Gastroesophageal sphincter (tissue), 4 donors: ENCODE results near the gene PRKN. TPM values are rescaled to one million over a fixed set of nuclear protein-coding genes. Genes with fewer than 3 reads are reported as not detected.

ENCODE experiments used
- ATAC-seq: fragments of 150-250 bp; one replicate; pipeline ENCODE4 v1.9.1; 2016; ENCODE audit warnings: mild to moderate bottlenecking, moderate library complexity
- H3K27ac ChIP-seq, 4 donors: fragments of 200-600 bp; sonication (generic) in 3 of 4; 1 replicate in 3 of 4; 2 replicates in 1 of 4; pipeline ENCODE4 v1.5.1; 2016 to 2019
- H3K27me3 ChIP-seq: fragments of 200-600 bp; sonication (generic); one replicate; pipeline ENCODE4 v1.5.1; 2019
- H3K36me3 ChIP-seq, 2 donors: fragments of 200-600 bp; sonication (generic); one replicate each; pipeline ENCODE4 v1.5.1; 2019; ENCODE audit warnings: control low read depth in 1 of 2
- H3K4me1 ChIP-seq, 3 donors: fragments of 200-600 bp; sonication (generic); 1 replicate in 2 of 3; 2 replicates in 1 of 3; pipeline ENCODE4 v1.5.1; 2016 to 2019; ENCODE audit warnings: control low read depth in 2 of 3
- H3K4me3 ChIP-seq, 2 donors: fragments of 200-600 bp; sonication (generic); one replicate each; pipeline ENCODE4 v1.5.1; 2019; ENCODE audit warnings: mild to moderate bottlenecking in 1 of 2, moderate library complexity in 1 of 2
- H3K9me3 ChIP-seq, 3 donors: fragments of 200-600 bp; sonication (generic); one replicate each; pipeline ENCODE4 v1.5.1; 2017 to 2019; ENCODE audit warnings: control low read depth in 2 of 3
- EP300 ChIP-seq: sonication (generic); formaldehyde crosslinking; IDR thresholded peaks from one replicate; pipeline ENCODE4 v1.6.1; 2017; ENCODE audit warnings: antibody characterized with exemption, mild to moderate bottlenecking
- POLR2A ChIP-seq, 2 donors: fragments of 450-650 bp; IDR thresholded peaks; one replicate each; pipeline ENCODE4 v1.6.1; 2017; ENCODE audit warnings: antibody characterized with exemption in 2 of 2, mild to moderate bottlenecking in 2 of 2, moderate library complexity in 1 of 2
- POLR2AphosphoS5 ChIP-seq: sonication (generic); formaldehyde crosslinking; IDR thresholded peaks from one replicate; pipeline ENCODE4 v1.6.1; 2017; ENCODE audit warnings: antibody characterized with exemption
- WGBS, 2 donors: methylation state at CpG; one replicate each; pipeline ENCODE4 v1.1.5; 2018; ENCODE audit warnings: low coverage in 1 of 2; 5-methylcytosine and 5-hydroxymethylcytosine counted together
- total RNA-seq, 4 donors: library from RNA; depleted of rRNA; stranded (reverse); fragments of >200 nt; gene quantifications; one replicate each; pipeline ENCODE4 v1.1.0, GENCODE V29; 2016
- TF ChIP-seq, protein P1 (sequence below), 4 experiments: fragments of 200-600 bp in 2 of 4; fragments of 450-650 bp in 2 of 4; sonication (generic) in 1 of 4; IDR thresholded peaks; one replicate each; pipeline ENCODE4 v1.5.1; 2017 to 2019; ENCODE audit warnings: antibody characterized with exemption in 4 of 4, mild to moderate bottlenecking in 2 of 4, moderate library complexity in 2 of 4

PRKN gene
- total RNA-seq, 4 donors from 2014 or later: 8.4 to 58.6 (median 25.8) TPM

DNA sequence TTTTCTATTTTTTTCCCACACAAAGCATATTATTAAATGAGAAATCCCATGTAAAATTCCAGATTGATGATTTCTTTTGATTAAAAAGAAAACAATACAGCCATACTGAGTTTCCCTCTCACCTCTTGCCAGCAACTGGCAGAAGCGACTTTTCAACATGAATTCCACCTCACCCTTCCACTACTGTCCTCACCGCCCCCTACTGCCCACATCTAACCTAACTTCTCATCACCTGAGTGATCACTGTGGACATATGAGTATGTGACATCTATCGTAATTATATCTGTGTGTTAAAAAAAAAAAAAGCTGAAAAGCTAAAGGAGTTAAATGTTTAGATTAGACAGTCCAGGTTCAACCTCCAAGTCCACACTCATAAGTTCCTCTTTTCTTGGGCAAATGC is 528.6 kb downstream of the PRKN start:
- Histone ChIP-seq H3K36me3 (no peaks in the 10 kb centered on the region), H3K27ac (no peak overlapping the region), H3K4me3 (no peak overlapping the region), H3K4me1 (peaks cover 0 to 17% (median 0%) of the 10 kb centered on the region in 3 donors), H3K27me3 (no peaks in the 10 kb centered on the region), H3K9me3 (no peaks in the 10 kb centered on the region)
- WGBS, 2 donors: 85 to 100% methylated on average over 1 to 3 of the region's 3 CpGs
- TF ChIP-seq EP300 (no peak), POLR2AphosphoS5 (no peak), POLR2A (IDR thresholded peaks at IDR 0.05) (no peak)
- TF ChIP-seq, protein P1, sequence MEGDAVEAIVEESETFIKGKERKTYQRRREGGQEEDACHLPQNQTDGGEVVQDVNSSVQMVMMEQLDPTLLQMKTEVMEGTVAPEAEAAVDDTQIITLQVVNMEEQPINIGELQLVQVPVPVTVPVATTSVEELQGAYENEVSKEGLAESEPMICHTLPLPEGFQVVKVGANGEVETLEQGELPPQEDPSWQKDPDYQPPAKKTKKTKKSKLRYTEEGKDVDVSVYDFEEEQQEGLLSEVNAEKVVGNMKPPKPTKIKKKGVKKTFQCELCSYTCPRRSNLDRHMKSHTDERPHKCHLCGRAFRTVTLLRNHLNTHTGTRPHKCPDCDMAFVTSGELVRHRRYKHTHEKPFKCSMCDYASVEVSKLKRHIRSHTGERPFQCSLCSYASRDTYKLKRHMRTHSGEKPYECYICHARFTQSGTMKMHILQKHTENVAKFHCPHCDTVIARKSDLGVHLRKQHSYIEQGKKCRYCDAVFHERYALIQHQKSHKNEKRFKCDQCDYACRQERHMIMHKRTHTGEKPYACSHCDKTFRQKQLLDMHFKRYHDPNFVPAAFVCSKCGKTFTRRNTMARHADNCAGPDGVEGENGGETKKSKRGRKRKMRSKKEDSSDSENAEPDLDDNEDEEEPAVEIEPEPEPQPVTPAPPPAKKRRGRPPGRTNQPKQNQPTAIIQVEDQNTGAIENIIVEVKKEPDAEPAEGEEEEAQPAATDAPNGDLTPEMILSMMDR (IDR thresholded peaks at IDR 0.05): no peak
- ATAC-seq: no peak

DNA sequence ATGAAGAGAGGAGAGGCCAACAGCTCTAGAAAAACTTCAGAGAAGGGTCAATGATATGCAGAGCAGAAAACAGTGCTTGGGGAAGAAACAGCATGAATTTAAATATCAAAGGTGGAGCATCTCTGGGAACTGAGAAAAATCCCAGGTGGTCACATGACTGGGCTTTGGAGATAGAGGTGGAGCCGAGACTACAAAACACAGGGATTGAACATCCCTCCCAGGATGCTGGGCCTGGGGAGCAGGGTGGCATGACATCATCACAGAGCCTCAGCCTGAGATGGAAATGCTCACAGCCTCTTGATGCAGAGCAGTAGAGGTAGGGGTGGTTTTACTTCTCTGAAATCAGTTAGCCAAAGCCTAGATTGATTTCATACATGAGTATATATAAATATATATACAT is 529.5 kb downstream of the PRKN start:
- 100% methylated on average over 1 of the region's 1 CpG; no CpG with 5 or more reads in 1 of the 2 donors for whole genome bisulfite sequencing, 2 donors
- H3K27ac ChIP-seq: no peak overlapping the region
- TF ChIP-seq, protein P1 (IDR thresholded peaks at IDR 0.05): no peak
- no peak for TF ChIP-seq POLR2AphosphoS5
- no peak for TF ChIP-seq POLR2A (IDR thresholded peaks at IDR 0.05)
- TF ChIP-seq EP300: no peak

DNA sequence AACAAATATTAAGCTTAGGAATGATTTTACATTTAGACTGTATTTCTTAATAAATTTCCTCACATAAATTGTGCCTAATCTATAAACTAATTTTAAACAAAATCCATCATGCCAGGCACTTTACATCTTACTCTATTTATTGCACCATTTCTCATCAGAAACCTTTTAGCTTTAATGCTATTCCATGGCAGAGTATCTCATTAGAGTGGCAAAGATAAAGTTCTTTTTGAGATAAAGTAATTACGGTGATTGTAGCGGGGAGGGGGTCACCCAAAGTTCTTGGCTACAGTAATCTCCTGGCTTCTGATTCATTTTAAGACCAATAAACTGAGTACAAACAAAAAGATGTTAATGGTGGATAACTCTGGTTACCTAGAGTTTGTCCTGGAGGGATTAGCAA is 532.1 kb downstream of the PRKN start:
- WGBS, 2 donors: 78 to 92% methylated on average over 2 of the region's 2 CpGs
- no peak for TF ChIP-seq POLR2A (IDR thresholded peaks at IDR 0.05)
- no peak for ATAC-seq
- Histone ChIP-seq H3K4me3 (no peak overlapping the region), H3K36me3 (no peaks in the 10 kb centered on the region), H3K27me3 (no peaks in the 10 kb centered on the region), H3K27ac (no peak overlapping the region), H3K4me1 (peaks cover 0 to under 1% (median 0%) of the 10 kb centered on the region in 3 donors), H3K9me3 (no peaks in the 10 kb centered on the region)

More for the DNA sequence above, 529.5 kb downstream of the PRKN start:
- H3K9me3 ChIP-seq: no peaks in the 10 kb centered on the region
- ATAC-seq: no peak
- no peaks in the 10 kb centered on the region for H3K27me3 ChIP-seq
- H3K4me3 ChIP-seq: no peak overlapping the region
- peaks cover 0 to 14% (median 0%) of the 10 kb centered on the region in 3 donors for H3K4me1 ChIP-seq
- no peaks in the 10 kb centered on the region for H3K36me3 ChIP-seq

DNA sequence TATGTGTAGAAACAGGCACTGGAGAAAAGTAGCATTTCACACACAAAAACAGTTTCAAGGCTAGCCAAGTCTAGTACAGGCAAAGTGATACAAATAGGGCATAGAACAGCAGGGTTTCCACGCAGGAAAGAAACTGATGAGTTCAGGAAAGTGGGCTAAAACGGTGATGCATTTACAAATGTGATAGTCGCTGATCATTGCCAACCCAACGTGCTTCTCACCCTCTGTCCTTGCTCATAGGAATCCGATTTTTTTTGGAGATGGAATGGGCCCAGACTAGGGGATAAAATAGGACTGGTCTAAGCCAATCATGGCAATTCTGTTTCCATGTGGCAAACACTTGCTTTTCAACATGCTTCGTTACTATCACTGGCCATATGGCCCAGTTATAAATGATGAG is 536.6 kb downstream of the PRKN start:
- ATAC-seq: no peak
- Histone ChIP-seq H3K4me3 (no peak overlapping the region), H3K27ac (no peak overlapping the region), H3K4me1 (peaks cover 0 to 7% (median 0%) of the 10 kb centered on the region in 3 donors), H3K36me3 (no peaks in the 10 kb centered on the region), H3K9me3 (no peaks in the 10 kb centered on the region), H3K27me3 (no peaks in the 10 kb centered on the region)
- 95 to 100% methylated on average over 2 to 6 of the region's 6 CpGs for WGBS, 2 donors
- no peak for TF ChIP-seq POLR2AphosphoS5
- no peak for TF ChIP-seq EP300
- TF ChIP-seq POLR2A (IDR thresholded peaks at IDR 0.05): no peak

DNA sequence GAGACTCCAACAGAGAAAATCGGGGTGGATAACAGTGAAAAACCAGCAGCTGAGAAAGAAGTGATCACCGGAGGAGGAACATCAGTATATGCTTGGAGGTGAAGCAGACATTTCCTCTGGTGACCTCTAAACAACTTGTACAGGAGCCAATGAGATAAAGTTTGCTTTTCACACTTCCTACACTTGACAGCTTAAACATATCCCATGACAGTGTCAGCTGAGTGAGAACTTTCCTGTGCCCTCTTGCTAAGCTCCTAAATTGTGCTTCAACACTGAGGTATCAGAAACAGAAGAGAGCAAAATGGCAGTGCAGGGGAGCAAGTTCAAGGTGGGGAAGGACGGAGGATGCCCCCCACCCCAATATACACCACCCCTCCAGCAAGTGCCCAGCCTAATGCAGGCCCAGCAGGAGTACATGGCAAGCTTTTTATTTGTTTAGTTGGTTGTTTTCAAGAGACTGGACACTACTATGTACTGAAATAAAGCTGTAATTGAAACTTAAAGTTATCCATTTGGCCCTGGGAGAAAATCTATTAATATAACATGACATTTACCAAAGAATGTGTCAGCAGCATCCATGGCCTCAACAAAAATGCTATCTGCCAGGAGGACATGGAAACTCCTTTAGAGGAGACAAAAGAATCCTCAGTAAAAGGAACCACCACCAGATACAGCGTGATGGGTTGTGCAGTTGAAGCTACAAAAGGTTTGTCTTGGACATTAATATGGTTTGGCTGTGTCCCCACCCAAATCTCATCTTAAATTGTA is 540.2 kb downstream of the PRKN start:
- ATAC-seq: no peak
- no peak overlapping the region for H3K4me3 ChIP-seq
- H3K36me3 ChIP-seq: no peaks in the 10 kb centered on the region
- H3K9me3 ChIP-seq: no peaks in the 10 kb centered on the region
- no peaks in the 10 kb centered on the region for H3K27me3 ChIP-seq
- peaks cover 0 to 7% (median 0%) of the 10 kb centered on the region in 3 donors for H3K4me1 ChIP-seq
- no peak for TF ChIP-seq POLR2A (IDR thresholded peaks at IDR 0.05)
- no peak for TF ChIP-seq EP300
- TF ChIP-seq POLR2AphosphoS5: no peak
- TF ChIP-seq, protein P1 (IDR thresholded peaks at IDR 0.05): no peak
- 70 to 85% methylated on average over 3 to 4 of the region's 4 CpGs for WGBS, 2 donors
- no peak overlapping the region for H3K27ac ChIP-seq

DNA sequence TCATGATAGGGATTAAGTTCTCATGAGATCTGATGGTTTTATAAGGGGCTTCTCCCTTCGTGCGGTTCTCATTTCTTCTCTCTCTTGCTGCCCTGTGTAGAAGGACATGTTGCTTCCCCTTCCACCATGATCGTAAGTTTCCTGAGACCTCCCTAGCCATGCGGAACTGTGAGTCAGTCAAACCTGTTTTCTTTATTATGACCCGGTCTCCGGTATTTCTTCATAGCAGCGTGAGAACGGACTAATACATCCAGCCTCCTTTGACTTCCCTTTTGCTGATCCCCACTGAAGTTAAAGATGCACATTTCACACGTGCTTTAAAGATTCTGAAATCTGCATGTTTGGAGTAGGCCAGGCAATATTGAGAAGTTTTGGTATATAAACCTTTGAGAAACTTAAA is 543.1 kb downstream of the PRKN start:
- 82 to 93% methylated on average over 7 to 9 of the region's 9 CpGs for WGBS, 2 donors
- H3K4me1 ChIP-seq: peaks cover 0 to 7% (median 0%) of the 10 kb centered on the region in 3 donors
- no peaks in the 10 kb centered on the region for H3K27me3 ChIP-seq
- no peak for TF ChIP-seq POLR2AphosphoS5
- TF ChIP-seq POLR2A (IDR thresholded peaks at IDR 0.05): no peak
- TF ChIP-seq EP300: no peak
- TF ChIP-seq, protein P1 (IDR thresholded peaks at IDR 0.05): no peak
- no peaks in the 10 kb centered on the region for H3K9me3 ChIP-seq
- H3K27ac ChIP-seq: no peak overlapping the region
- no peaks in the 10 kb centered on the region for H3K36me3 ChIP-seq
- ATAC-seq: no peak
- no peak overlapping the region for H3K4me3 ChIP-seq
